Mesenteric fat pad (tissue), 1 donor: ENCODE results near the gene LPCAT4. TPM values are rescaled to one million over a fixed set of nuclear protein-coding genes. Genes with fewer than 3 reads are reported as not detected.

Experiments used
- microRNA-seq: library from miRNA; unstranded; fragments of <30 nt; microRNA quantifications from one replicate; pipeline ENCODE4 v1.2.0, GENCODE V29; 2020; ENCODE audit warnings: borderline number of aligned reads
- total RNA-seq: library from RNA; stranded (reverse); fragmentation: NEBNext Ultra II Directional; extraction: Animal tissue kit (Norgen Biotek cat#: 25700); gene quantifications from one replicate; pipeline ENCODE4 v1.2.1, GENCODE V29; 2021
- donor health status: DM: yes; HTN: yes; CAD: no.

The LPCAT4 gene
- total RNA-seq, 1 donor from 2014 or later = 24.1 TPM

Small RNA genes lying within 50 kb of the gene (microRNA-seq; reads per million reads assigned to microRNA genes)
- not detected for gene MIR1233-1

Other genes starting within 250 kb of the LPCAT4 start
- 48.5 TPM for gene KATNBL1, start 157.1 kb downstream of the LPCAT4 start, total RNA-seq
- 76.6 TPM for gene EMC4, start 142.2 kb downstream of the LPCAT4 start, total RNA-seq
- gene SLC12A6, start 29.4 kb downstream of the LPCAT4 start, total RNA-seq = 22.8 TPM
- 157 TPM for gene NOP10, start 24.1 kb downstream of the LPCAT4 start, total RNA-seq
- not detected for gene NUTM1, start 23.9 kb downstream of the LPCAT4 start, total RNA-seq
- gene GOLGA8A, start 70.6 kb upstream of the LPCAT4 start, total RNA-seq = 43.6 TPM
- 39.8 TPM for gene GOLGA8B, start 216.5 kb upstream of the LPCAT4 start, total RNA-seq